GM12892 (cell line): ENCODE results near the gene DAPK2.

Experiments used
- POLR2A ChIP-seq: IDR thresholded peaks from 2 replicates; pipeline ENCODE4 v1.6.1; 2011; ENCODE audit warnings: low read depth, low read length, control low read depth
- POLR2AphosphoS5 ChIP-seq: IDR thresholded peaks from 2 replicates; pipeline ENCODE4 v1.6.1; 2011; ENCODE audit warnings: low read depth, low read length, control low read depth

- TF ChIP-seq POLR2AphosphoS5: no peak
- no peak for TF ChIP-seq POLR2A
These were observed 8.3 kb downstream of the DAPK2 start for GRCh38 chr15:64037966-64038365.
